HCT116 (cell line): ENCODE measurements around the gene DOCK1.

Source experiments
- EGR1 ChIP-seq: IDR thresholded peaks from 2 replicates; pipeline ENCODE4 v1.6.1; 2012; ENCODE audit warnings: low read depth
- EZH2 ChIP-seq: fragments of 200-600 bp; sonication (generic); IDR thresholded peaks from 2 replicates; pipeline ENCODE4 v1.6.1; 2017; ENCODE audit warnings: antibody characterized with exemption, mixed run types
- EZH2phosphoT487 ChIP-seq: fragments of 200-600 bp; IDR thresholded peaks from 2 replicates; pipeline ENCODE4 v1.6.1; 2018; ENCODE audit warnings: antibody characterized with exemption, borderline replicate concordance
- POLR2A ChIP-seq: IDR thresholded peaks from 2 replicates; pipeline ENCODE4 v1.7.0; 2011; ENCODE audit warnings: borderline replicate concordance; ENCODE audit not compliant: insufficient read depth, insufficient read length; ENCODE audit errors: extremely low read depth
- POLR2AphosphoS5 ChIP-seq: IDR thresholded peaks from 2 replicates; pipeline ENCODE4 v1.6.1; 2011; ENCODE audit warnings: mild to moderate bottlenecking, low read depth, low read length, moderate library complexity
- REST ChIP-seq: IDR thresholded peaks from 2 replicates; pipeline ENCODE4 v1.6.1; 2012; ENCODE audit warnings: low read depth
- YY1 ChIP-seq: IDR thresholded peaks from 2 replicates; pipeline ENCODE4 v1.6.1; 2011; ENCODE audit warnings: low read length, low read depth, moderate library complexity, mild to moderate bottlenecking; ENCODE audit not compliant: insufficient replicate concordance; ENCODE audit errors: extremely low read depth
- ZFX ChIP-seq: fragments of 450-650 bp; IDR thresholded peaks from 2 replicates; pipeline ENCODE4 v1.6.1; 2017
- TF ChIP-seq, protein P1 (sequence below), 3 experiments: fragments of 200-600 bp in 1 of 3; sonication (generic) in 1 of 3; IDR thresholded peaks in 2 of 3; conservative IDR thresholded peaks in 1 of 3; 2 replicates each; pipeline ENCODE4 v1.5.1; 2012 to 2017; ENCODE audit warnings: low read depth in 2 of 3, low read length in 2 of 3, antibody characterized with exemption in 1 of 3, borderline replicate concordance in 1 of 3, control low read depth in 1 of 3, mild to moderate bottlenecking in 1 of 3, mixed read lengths in 1 of 3, mixed run types in 1 of 3, moderate library complexity in 1 of 3; ENCODE audit not compliant: insufficient read depth in 1 of 3
- TF ChIP-seq, protein P2 (sequence below): IDR thresholded peaks from 2 replicates; pipeline ENCODE4 v1.6.1; 2012

GRCh38 chr10:127417031-127417430 lies 511.8 kb downstream of the DOCK1 start:
- TF ChIP-seq, protein P1, sequence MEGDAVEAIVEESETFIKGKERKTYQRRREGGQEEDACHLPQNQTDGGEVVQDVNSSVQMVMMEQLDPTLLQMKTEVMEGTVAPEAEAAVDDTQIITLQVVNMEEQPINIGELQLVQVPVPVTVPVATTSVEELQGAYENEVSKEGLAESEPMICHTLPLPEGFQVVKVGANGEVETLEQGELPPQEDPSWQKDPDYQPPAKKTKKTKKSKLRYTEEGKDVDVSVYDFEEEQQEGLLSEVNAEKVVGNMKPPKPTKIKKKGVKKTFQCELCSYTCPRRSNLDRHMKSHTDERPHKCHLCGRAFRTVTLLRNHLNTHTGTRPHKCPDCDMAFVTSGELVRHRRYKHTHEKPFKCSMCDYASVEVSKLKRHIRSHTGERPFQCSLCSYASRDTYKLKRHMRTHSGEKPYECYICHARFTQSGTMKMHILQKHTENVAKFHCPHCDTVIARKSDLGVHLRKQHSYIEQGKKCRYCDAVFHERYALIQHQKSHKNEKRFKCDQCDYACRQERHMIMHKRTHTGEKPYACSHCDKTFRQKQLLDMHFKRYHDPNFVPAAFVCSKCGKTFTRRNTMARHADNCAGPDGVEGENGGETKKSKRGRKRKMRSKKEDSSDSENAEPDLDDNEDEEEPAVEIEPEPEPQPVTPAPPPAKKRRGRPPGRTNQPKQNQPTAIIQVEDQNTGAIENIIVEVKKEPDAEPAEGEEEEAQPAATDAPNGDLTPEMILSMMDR (IDR thresholded peaks at IDR 0.05 in 2 of 3, conservative IDR thresholded peaks at IDR 0.05 in 1 of 3; ENCODE audit: borderline replicate concordance in 1 of 3, insufficient read depth in 1 of 3, low read depth in 2 of 3, low read length in 2 of 3), result no peak
- no peak for TF ChIP-seq ZFX
- no peak for TF ChIP-seq POLR2AphosphoS5
- TF ChIP-seq EGR1, result no peak
- TF ChIP-seq POLR2A, result no peak
- TF ChIP-seq EZH2phosphoT487, result no peak
- TF ChIP-seq EZH2, result no peak
- TF ChIP-seq, protein P2, sequence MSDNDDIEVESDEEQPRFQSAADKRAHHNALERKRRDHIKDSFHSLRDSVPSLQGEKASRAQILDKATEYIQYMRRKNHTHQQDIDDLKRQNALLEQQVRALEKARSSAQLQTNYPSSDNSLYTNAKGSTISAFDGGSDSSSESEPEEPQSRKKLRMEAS, result no peak
- no peak for TF ChIP-seq REST
- TF ChIP-seq YY1, result no peak
